ENCODE results near the gene SLC22A17.
A peak's percentile ranks its signal among the peaks of the same experiment; 100 is the strongest.

The SLC22A17 gene

DNA sequence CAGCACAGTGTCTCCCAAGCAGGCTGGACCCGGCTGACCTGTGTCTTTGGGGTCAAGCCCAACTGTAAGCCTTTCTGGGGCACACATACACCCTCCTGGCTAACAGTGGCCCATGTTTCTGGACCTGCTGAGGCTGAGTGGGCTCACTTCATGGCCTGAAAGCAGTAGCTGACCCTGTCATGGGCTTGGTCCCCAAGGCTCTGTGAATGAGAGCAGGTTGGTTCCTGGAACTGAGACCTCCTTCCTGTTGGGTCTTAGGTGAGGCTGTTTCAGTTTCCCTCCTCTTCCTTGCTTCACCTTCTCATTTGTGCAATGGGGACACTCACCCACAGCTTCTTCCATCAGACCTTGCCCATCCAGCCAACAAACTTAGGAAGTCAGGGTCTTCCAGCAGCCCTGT, 19.2 kb upstream of the SLC22A17 start:
- no peak overlapping the region for H3K9ac ChIP-seq (ENCODE audit: low read length)
- H4K8ac ChIP-seq (ENCODE audit: low read depth, low read length): no peak overlapping the region
- no peak overlapping the region for H3K4me3 ChIP-seq (ENCODE audit: low read length)
- no peak overlapping the region for H2BK5ac ChIP-seq (ENCODE audit: low read length)
- H2BK15ac ChIP-seq (replicated peaks; ENCODE audit: low read depth): no peak overlapping the region
- no peak overlapping the region for H3K27ac ChIP-seq (ENCODE audit: low read depth, low read length)
- no peak overlapping the region for H3K18ac ChIP-seq (ENCODE audit: low read length)
- no peak for DNase-seq
- no peaks in the 10 kb centered on the region for H3K36me3 ChIP-seq (ENCODE audit: control insufficient read depth, insufficient read depth, low read length)
- H3K79me2 ChIP-seq (ENCODE audit: control insufficient read depth, insufficient read depth, low read length): no peaks in the 10 kb centered on the region
- no peak overlapping the region for H2BK120ac ChIP-seq (ENCODE audit: low read depth, low read length)
- H3K23ac ChIP-seq (ENCODE audit: low read length): no peak overlapping the region
- no peak overlapping the region for H3K4ac ChIP-seq (ENCODE audit: low read depth, low read length)
- H3K4me2 ChIP-seq (ENCODE audit: low read length): no peak overlapping the region
- H3K79me1 ChIP-seq (ENCODE audit: low read length): no peaks in the 10 kb centered on the region
- H4K5ac ChIP-seq (ENCODE audit: low read length): no peak overlapping the region
- no CpG with 5 or more reads among the region's 1 CpG for whole genome bisulfite sequencing (ENCODE audit: extremely low coverage, insufficient coverage, low lambda C conversion rate)
- H3K56ac ChIP-seq (ENCODE audit: low read length): no peak overlapping the region
- peaks cover 4% of the 10 kb centered on the region for H3K4me1 ChIP-seq (ENCODE audit: control insufficient read depth, low read depth, low read length)
- H3K27me3 ChIP-seq (ENCODE audit: insufficient read depth, low read length, poor library complexity): no peaks in the 10 kb centered on the region
- H2AK5ac ChIP-seq (ENCODE audit: low read length): no peak overlapping the region

DNA sequence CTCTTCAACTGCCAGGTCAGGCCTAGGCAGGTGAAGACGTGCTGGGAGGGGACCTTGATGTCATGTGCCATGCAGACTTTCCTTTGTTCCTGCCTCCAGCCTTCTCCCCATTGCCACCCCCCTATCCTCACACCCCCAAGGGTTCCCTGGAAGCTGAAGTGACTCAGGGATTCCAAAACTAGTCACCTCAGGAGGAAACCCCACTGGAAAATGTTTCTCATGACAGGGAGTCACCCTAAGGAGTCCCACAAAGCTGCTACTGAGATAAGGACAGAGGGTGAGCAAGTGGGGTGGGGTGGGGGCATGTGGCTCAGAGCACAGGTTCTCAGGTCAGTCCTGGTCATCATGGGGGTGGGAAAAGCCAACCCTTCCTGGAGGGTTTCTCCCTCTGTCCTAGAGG, 17.5 kb upstream of the SLC22A17 start:
- Histone ChIP-seq H3K4ac (ENCODE audit: low read depth, low read length) (no peak overlapping the region), H4K5ac (ENCODE audit: low read length) (no peak overlapping the region), H3K9ac (ENCODE audit: low read length) (no peak overlapping the region), H3K18ac (ENCODE audit: low read length) (no peak overlapping the region), H2AK5ac (ENCODE audit: low read length) (no peak overlapping the region), H3K4me3 (ENCODE audit: low read length) (no peak overlapping the region), H3K79me2 (ENCODE audit: control insufficient read depth, insufficient read depth, low read length) (no peaks in the 10 kb centered on the region), H3K4me2 (ENCODE audit: low read length) (no peak overlapping the region), H3K27me3 (ENCODE audit: insufficient read depth, low read length, poor library complexity) (no peaks in the 10 kb centered on the region), H3K27ac (ENCODE audit: low read depth, low read length) (no peak overlapping the region), H2BK120ac (ENCODE audit: low read depth, low read length) (no peak overlapping the region), H3K4me1 (ENCODE audit: control insufficient read depth, low read depth, low read length) (peaks cover 2% of the 10 kb centered on the region), H3K56ac (ENCODE audit: low read length) (no peak overlapping the region), H2BK15ac (replicated peaks; ENCODE audit: low read depth) (no peak overlapping the region), H2BK5ac (ENCODE audit: low read length) (no peak overlapping the region), H3K36me3 (ENCODE audit: control insufficient read depth, insufficient read depth, low read length) (no peaks in the 10 kb centered on the region), H3K23ac (ENCODE audit: low read length) (no peak overlapping the region), H4K8ac (ENCODE audit: low read depth, low read length) (no peak overlapping the region), H3K79me1 (ENCODE audit: low read length) (no peaks in the 10 kb centered on the region)
- DNase-seq: no peak
- WGBS (ENCODE audit: extremely low coverage, insufficient coverage, low lambda C conversion rate): no CpG with 5 or more reads among the region's 1 CpG

DNA sequence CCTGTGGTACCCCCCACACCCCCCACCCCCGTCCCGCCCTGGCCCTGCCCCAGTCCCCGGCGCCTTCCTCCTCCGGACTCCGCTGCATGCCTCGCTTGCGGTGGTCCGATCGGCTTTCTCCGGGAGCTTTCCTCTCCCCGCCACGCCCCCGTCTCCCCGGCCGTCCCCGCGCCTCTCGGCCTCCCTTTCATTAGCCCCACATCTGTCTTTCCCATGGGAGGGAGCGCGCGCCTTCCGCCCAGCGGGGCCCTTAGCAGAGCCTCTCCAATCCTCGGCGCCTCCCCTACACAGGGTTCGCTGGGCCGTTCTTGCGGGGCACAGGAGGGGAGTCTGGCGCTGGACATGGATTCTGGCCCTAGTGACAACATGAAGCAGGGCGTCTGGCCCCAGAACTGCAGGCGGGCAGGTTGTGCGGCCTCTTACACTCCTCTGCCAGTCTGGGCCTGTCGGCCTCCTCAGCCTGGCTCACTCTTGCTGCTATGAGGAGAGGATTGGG, 13.8 kb upstream of the SLC22A17 start:
- Histone ChIP-seq H3K36me3 (ENCODE audit: control insufficient read depth, insufficient read depth, low read length) (no peaks in the 10 kb centered on the region), H3K79me1 (ENCODE audit: low read length) (peaks cover 11% of the 10 kb centered on the region), H2BK5ac (ENCODE audit: low read length) (peak overlapping the region; percentile 71), H4K8ac (ENCODE audit: low read depth, low read length) (no peak overlapping the region), H3K27ac (ENCODE audit: low read depth, low read length) (peak overlapping the region; percentile 90), H3K23ac (ENCODE audit: low read length) (no peak overlapping the region), H3K18ac (ENCODE audit: low read length) (peak overlapping the region; percentile 71), H2BK120ac (ENCODE audit: low read depth, low read length) (no peak overlapping the region), H3K4me1 (ENCODE audit: control insufficient read depth, low read depth, low read length) (peaks cover 5% of the 10 kb centered on the region), H3K79me2 (ENCODE audit: control insufficient read depth, insufficient read depth, low read length) (peaks cover 2% of the 10 kb centered on the region), H3K4me3 (ENCODE audit: low read length) (no peak overlapping the region), H4K5ac (ENCODE audit: low read length) (no peak overlapping the region), H3K4ac (ENCODE audit: low read depth, low read length) (peak overlapping the region; percentile 39), H3K9ac (ENCODE audit: low read length) (peak overlapping the region; percentile 87), H3K4me2 (ENCODE audit: low read length) (peak overlapping the region; percentile 55), H2BK15ac (replicated peaks; ENCODE audit: low read depth) (no peak overlapping the region), H2AK5ac (ENCODE audit: low read length) (no peak overlapping the region), H3K56ac (ENCODE audit: low read length) (peak overlapping the region; percentile 93), H3K27me3 (ENCODE audit: insufficient read depth, low read length, poor library complexity) (no peaks in the 10 kb centered on the region)
- no CpG with 5 or more reads among the region's 34 CpGs for WGBS (ENCODE audit: extremely low coverage, insufficient coverage, low lambda C conversion rate)
- DNase-seq: peak; percentile 94

DNA sequence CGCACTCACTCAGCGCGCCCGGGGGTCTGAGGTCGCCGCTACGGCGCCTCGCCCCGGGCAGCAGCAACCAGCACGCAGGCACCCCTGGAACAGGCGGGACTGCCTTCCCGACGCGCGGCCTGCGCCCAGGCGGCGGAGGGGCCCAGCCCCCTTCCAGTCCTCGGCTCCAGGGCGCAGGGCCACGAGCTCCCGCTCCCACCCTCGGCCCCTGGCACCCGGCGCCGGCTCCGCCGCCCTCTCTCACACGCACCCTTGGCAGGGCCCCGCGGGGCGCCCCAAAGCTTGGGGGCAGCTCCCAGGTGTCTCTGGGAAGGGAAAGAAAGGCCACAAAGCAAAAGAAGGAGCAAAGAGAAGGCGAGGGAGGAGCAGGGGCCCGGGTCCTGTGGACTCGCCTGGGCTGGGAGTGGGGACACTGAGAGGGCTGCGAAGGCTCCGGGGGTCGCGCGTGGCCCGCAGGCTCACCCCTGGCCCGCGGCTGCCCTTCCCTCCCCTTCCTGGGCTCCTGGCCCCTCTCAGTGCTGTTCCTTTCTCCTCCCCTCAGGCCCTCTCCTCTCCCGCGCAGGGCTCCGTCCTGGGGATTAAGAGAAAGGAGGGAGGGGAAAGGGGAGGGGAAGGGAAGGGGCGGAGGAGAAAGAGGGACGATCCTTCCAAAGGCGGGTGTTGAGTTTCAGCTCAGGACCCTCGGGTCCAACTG, 13.2 kb upstream of the SLC22A17 start:
- Histone ChIP-seq H4K8ac (ENCODE audit: low read depth, low read length) (peak overlapping the region; percentile 91), H3K27me3 (ENCODE audit: insufficient read depth, low read length, poor library complexity) (no peaks in the 10 kb centered on the region), H2BK15ac (replicated peaks; ENCODE audit: low read depth) (no peak overlapping the region), H3K4me2 (ENCODE audit: low read length) (peak overlapping the region; percentile 92), H2AK5ac (ENCODE audit: low read length) (no peak overlapping the region), H3K9ac (ENCODE audit: low read length) (peak overlapping the region; percentile 97), H3K4ac (ENCODE audit: low read depth, low read length) (peak overlapping the region; percentile 98), H2BK120ac (ENCODE audit: low read depth, low read length) (peak overlapping the region; percentile 33), H3K18ac (ENCODE audit: low read length) (peak overlapping the region; percentile 98), H3K27ac (ENCODE audit: low read depth, low read length) (peak overlapping the region; percentile 92), H3K36me3 (ENCODE audit: control insufficient read depth, insufficient read depth, low read length) (no peaks in the 10 kb centered on the region), H2BK5ac (ENCODE audit: low read length) (peak overlapping the region; percentile 86), H3K4me3 (ENCODE audit: low read length) (peak overlapping the region; percentile 80), H3K4me1 (ENCODE audit: control insufficient read depth, low read depth, low read length) (peaks cover 5% of the 10 kb centered on the region), H4K5ac (ENCODE audit: low read length) (peak overlapping the region; percentile 40), H3K79me1 (ENCODE audit: low read length) (peaks cover 11% of the 10 kb centered on the region), H3K56ac (ENCODE audit: low read length) (peak overlapping the region; percentile 97), H3K23ac (ENCODE audit: low read length) (peak overlapping the region; percentile 97), H3K79me2 (ENCODE audit: control insufficient read depth, insufficient read depth, low read length) (peaks cover 2% of the 10 kb centered on the region)
- no CpG with 5 or more reads among the region's 51 CpGs for WGBS (ENCODE audit: extremely low coverage, insufficient coverage, low lambda C conversion rate)
- peak; percentile 97 for DNase-seq

DNA sequence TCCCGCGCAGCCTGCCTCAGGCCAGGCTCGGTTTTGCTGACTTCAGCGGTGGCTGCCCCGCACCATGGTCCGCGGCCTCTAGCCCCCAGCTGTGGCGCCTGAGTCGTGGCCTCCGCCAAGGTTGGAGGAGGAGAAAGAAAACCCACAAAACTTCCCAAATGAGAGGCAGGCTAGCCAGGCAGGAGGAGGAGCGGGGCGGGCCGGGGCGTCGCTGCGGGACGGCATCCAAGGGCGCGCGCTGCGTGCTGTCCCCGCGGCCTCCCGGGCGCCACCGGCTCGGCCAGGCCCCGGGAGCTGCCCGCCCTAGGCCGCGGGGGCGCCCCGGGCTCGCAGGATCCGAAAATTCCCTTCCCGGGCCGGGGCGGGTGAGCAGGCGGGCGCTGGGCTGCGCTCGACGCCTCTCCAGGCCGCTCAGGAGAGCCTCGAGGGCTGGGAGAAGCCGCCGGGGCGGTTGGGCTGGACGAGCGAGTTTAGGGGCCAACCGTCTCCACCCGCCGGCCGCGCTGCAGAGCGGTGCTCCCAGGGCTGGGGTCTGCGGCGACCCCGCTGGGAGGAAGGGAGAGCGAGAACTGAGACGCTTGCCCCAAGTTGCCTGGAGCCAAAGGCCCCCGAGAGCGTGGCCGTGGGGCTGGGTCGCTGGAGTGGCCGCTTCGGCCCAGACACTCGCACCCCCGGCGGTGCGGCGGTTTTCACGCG, 12.5 kb upstream of the SLC22A17 start, which contains the start of gene EFS:
EFS (minus strand) TSS at position 137 of the 696 bp plus-strand sequence. CDS start 147 bp downstream, outside the sequence.
- Histone ChIP-seq H3K79me2 (ENCODE audit: control insufficient read depth, insufficient read depth, low read length) (peaks cover 2% of the 10 kb centered on the region), H2BK120ac (ENCODE audit: low read depth, low read length) (peak within 1 kb of the TSS; percentile 47), H3K4ac (ENCODE audit: low read depth, low read length) (peak within 1 kb of the TSS; percentile 98), H3K4me3 (ENCODE audit: low read length) (peak within 1 kb of the TSS; percentile 80), H2BK5ac (ENCODE audit: low read length) (peak within 1 kb of the TSS; percentile 86), H3K27ac (ENCODE audit: low read depth, low read length) (peak within 1 kb of the TSS; percentile 92), H3K79me1 (ENCODE audit: low read length) (peaks cover 11% of the 10 kb centered on the region), H2BK15ac (replicated peaks; ENCODE audit: low read depth) (no peak within 1 kb of the TSS), H3K23ac (ENCODE audit: low read length) (peak within 1 kb of the TSS; percentile 97), H3K4me1 (ENCODE audit: control insufficient read depth, low read depth, low read length) (peaks cover 5% of the 10 kb centered on the region), H3K56ac (ENCODE audit: low read length) (peak within 1 kb of the TSS; percentile 97), H3K27me3 (ENCODE audit: insufficient read depth, low read length, poor library complexity) (no peaks in the 10 kb centered on the region), H3K36me3 (ENCODE audit: control insufficient read depth, insufficient read depth, low read length) (no peaks in the 10 kb centered on the region), H3K9ac (ENCODE audit: low read length) (peak within 1 kb of the TSS; percentile 97), H3K4me2 (ENCODE audit: low read length) (peak within 1 kb of the TSS; percentile 92), H4K5ac (ENCODE audit: low read length) (peak within 1 kb of the TSS; percentile 72), H2AK5ac (ENCODE audit: low read length) (peak within 1 kb of the TSS; percentile 50), H3K18ac (ENCODE audit: low read length) (peak within 1 kb of the TSS; percentile 98), H4K8ac (ENCODE audit: low read depth, low read length) (peak within 1 kb of the TSS; percentile 91)
- WGBS (ENCODE audit: extremely low coverage, insufficient coverage, low lambda C conversion rate): no CpG with 5 or more reads among the region's 74 CpGs
- peak; percentile 61 for DNase-seq

All from mesendoderm (in vitro differentiated cells).